Parathyroid adenoma (tissue), 2 donors: ENCODE measurements around the gene CAPN1.
"Not testable (repeated sequence)": the region's sequence is repeated elsewhere in the genome, so short reads cannot be mapped to it uniquely, and the experiment has no call there.

Experiments used
- H2AFZ ChIP-seq: fragments of 300-600 bp; sonication (generic); one replicate; pipeline ENCODE4 v1.7.0; 2017; ENCODE audit warnings: antibody characterized with exemption, mild to moderate bottlenecking
- H3K27ac ChIP-seq: fragments of 300-600 bp; sonication (generic); one replicate; pipeline ENCODE4 v1.7.0; 2017
- H3K27me3 ChIP-seq: fragments of 300-600 bp; sonication (generic); one replicate; pipeline ENCODE4 v1.7.0; 2017; ENCODE audit warnings: low read length; ENCODE audit not compliant: control insufficient read depth, insufficient read depth
- H3K36me3 ChIP-seq: fragments of 300-600 bp; sonication (generic); one replicate; pipeline ENCODE4 v1.7.0; 2017; ENCODE audit warnings: low read length; ENCODE audit not compliant: control insufficient read depth, insufficient read depth
- H3K4me1 ChIP-seq: fragments of 300-600 bp; sonication (generic); one replicate; pipeline ENCODE4 v1.7.0; 2017; ENCODE audit warnings: control low read depth
- H3K4me2 ChIP-seq: fragments of 300-600 bp; sonication (generic); one replicate; pipeline ENCODE4 v1.7.0; 2017; ENCODE audit warnings: low read length
- H3K4me3 ChIP-seq: fragments of 300-600 bp; sonication (generic); one replicate; pipeline ENCODE4 v1.7.0; 2017; ENCODE audit warnings: low read depth, low read length
- H3K79me2 ChIP-seq: fragments of 300-600 bp; sonication (generic); one replicate; pipeline ENCODE4 v1.7.0; 2017; ENCODE audit warnings: control low read depth
- H3K9ac ChIP-seq: fragments of 300-600 bp; sonication (generic); one replicate; pipeline ENCODE4 v1.7.0; 2017; ENCODE audit warnings: mild to moderate bottlenecking
- H3K9me3 ChIP-seq: fragments of 300-600 bp; sonication (generic); one replicate; pipeline ENCODE4 v1.7.0; 2017; ENCODE audit warnings: low read length; ENCODE audit not compliant: control insufficient read depth
- CTCF ChIP-seq: fragments of 300-600 bp; sonication (generic); IDR thresholded peaks from one replicate; pipeline ENCODE4 v1.7.0; 2017; ENCODE audit warnings: antibody characterized with exemption, mild to moderate bottlenecking
- donor health status: primary hyperparathyroidism.

Gene CAPN1

DNA sequence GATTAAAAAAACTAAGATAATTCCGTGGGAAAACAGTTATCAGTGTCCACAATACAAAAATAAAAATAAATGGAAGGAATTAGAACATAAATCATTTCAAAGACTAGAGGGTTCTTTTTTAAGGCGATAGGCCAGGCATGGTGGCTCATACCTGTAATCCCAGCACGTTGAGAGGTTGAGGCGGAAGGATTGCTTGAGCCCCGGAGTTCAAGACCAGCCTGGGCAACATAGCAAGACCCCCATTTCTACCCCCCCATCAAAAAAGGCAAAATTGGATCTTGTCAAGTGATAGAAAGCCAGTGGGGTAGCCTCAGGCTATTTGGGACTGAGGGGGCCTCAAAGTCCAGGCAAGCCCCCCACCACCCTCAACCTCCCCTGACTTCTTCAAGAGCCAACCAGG is 59.4 kb downstream of the CAPN1 start:
- Histone ChIP-seq H3K4me3 (no peak overlapping the region), H3K4me1 (no peaks in the 10 kb centered on the region), H3K9ac (no peak overlapping the region), H3K36me3 (no peaks in the 10 kb centered on the region), H3K27ac (no peak overlapping the region), H3K79me2 (no peaks in the 10 kb centered on the region), H3K9me3 (no peaks in the 10 kb centered on the region), H3K27me3 (no peaks in the 10 kb centered on the region), H2AFZ (no peak overlapping the region), H3K4me2 (no peak overlapping the region)
- no peak for TF ChIP-seq CTCF

GRCh38 chr11:65241692-65242091 is 60.0 kb downstream of the CAPN1 start:
- Histone ChIP-seq H2AFZ (no peak overlapping the region), H3K4me1 (no peaks in the 10 kb centered on the region), H3K4me3 (no peak overlapping the region), H3K36me3 (no peaks in the 10 kb centered on the region), H3K27me3 (no peaks in the 10 kb centered on the region), H3K9ac (no peak overlapping the region), H3K9me3 (no peaks in the 10 kb centered on the region), H3K27ac (no peak overlapping the region), H3K4me2 (no peak overlapping the region), H3K79me2 (no peaks in the 10 kb centered on the region)
- TF ChIP-seq CTCF = no peak

DNA sequence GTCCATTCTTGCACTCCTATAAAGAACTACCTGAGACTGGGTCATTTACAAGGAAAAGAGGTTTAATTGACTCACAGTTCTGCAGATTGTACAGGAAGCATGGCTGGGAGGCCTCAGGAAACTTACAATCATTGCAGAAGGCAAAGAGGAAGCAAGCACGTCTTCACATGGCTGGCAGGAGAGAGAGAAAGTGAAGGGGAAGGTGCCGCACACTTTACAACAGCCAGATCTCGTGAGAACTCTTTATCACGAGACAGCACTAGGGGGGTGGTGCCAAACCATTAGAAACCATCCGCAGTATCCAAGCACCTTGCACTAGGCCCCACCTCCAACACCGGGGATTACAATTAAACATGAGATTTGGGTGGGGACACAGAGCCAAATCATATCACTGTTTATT is 60.7 kb downstream of the CAPN1 start:
- Histone ChIP-seq H3K36me3 (no peaks in the 10 kb centered on the region), H3K27ac (no peak overlapping the region), H3K9ac (no peak overlapping the region), H3K4me3 (no peak overlapping the region), H3K4me1 (no peaks in the 10 kb centered on the region), H3K27me3 (no peaks in the 10 kb centered on the region), H3K79me2 (no peaks in the 10 kb centered on the region), H2AFZ (no peak overlapping the region), H3K9me3 (no peaks in the 10 kb centered on the region), H3K4me2 (no peak overlapping the region)
- TF ChIP-seq CTCF = no peak

DNA sequence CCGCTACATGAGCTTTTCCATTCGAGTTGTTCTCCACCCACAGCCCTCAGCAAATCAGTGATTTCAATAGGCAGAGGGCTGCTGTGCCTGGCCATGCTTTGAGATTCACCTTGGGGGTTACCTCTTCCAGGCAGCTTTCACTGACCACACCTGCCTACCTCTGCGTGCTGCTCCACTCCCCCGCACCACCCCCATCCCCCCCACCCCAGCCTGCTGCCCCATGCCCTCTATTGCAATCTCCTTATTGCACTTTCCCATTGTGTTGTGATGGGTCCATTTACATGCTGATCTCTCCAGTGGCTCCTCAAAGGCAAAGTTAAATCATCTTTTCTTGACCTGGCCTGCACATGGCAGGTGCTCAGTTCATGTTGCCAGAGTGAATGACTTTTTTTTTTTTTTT is 62.1 kb downstream of the CAPN1 start:
- Histone ChIP-seq H3K36me3 (no peaks in the 10 kb centered on the region), H3K27ac (no peak overlapping the region), H3K4me1 (no peaks in the 10 kb centered on the region), H3K79me2 (no peaks in the 10 kb centered on the region), H3K4me3 (no peak overlapping the region), H3K4me2 (no peak overlapping the region), H3K9me3 (no peaks in the 10 kb centered on the region), H2AFZ (no peak overlapping the region), H3K9ac (no peak overlapping the region), H3K27me3 (no peaks in the 10 kb centered on the region)
- TF ChIP-seq CTCF = no peak

DNA sequence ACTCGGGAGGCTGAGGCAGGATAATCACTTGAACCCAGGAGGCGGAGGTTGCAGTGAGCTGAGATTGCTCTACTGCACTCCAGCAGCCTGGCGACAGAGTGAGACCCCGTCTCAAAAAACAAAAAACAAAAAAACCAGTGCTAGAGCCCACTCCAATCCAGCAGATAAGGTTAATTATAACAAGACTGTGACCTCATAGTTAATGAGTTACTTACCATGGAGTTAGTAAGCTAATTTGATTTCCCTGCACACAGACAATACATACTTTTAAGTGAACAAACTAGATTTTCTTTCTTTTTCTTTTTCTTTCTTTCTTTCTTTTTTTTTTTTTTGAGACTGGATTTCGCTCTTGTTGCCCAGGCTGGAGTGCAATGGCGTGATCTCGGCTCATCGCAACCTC is 63.3 kb downstream of the CAPN1 start:
- not testable (repeated sequence) for H3K9me3 ChIP-seq, H3K4me3 ChIP-seq, H3K4me2 ChIP-seq, H3K36me3 ChIP-seq, H2AFZ ChIP-seq, H3K27me3 ChIP-seq, H3K79me2 ChIP-seq, H3K9ac ChIP-seq, H3K27ac ChIP-seq, H3K4me1 ChIP-seq
